NCI-H2227 treated with DMSO at 0.1 percent for 48 hours (cell line): ENCODE measurements around the gene DDR2.

ENCODE experiments used
- DNase-seq: peaks from one replicate; lab custom pipeline; 2025; lab: John Stamatoyannopoulos, UW

The DDR2 gene

DNA sequence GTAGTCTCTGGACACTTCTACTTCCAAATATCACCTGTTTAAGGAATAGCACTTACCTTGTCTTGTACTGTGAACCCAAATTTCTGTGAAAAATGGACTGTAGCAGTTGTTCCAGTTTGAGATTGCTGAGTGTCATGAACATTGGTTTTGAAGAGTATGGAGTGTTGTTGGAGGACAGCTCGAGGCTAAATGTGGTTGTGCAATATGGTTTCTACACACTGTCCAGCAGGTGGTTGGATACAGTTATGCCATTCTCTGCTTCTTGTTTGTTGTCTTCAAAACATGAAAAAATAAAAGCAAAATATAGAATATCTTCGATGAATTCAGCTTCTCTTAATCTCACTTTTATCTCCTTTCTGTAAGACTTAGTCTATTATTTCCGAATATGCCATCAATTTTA is 67.1 kb downstream of the DDR2 start:
- DNase-seq = no peak

DNA sequence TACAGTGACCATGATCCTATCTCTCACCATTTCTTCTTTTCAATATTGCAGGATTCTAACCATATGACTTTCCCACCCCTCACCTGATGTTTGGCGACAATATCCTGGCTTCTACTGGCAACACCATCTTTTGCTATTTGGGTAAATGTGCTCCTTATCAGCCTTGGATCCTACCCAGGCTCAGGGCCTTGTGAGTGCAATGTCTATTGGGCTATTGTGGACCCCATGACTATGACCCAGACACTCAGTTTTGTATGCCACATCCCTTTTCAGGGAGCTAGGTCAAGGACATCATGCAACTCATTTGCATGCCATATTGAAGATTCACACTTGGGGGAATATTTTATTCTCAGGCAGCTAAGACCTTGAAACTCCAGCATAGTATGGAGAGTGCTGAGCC is 67.9 kb downstream of the DDR2 start:
- DNase-seq = no peak

DNA sequence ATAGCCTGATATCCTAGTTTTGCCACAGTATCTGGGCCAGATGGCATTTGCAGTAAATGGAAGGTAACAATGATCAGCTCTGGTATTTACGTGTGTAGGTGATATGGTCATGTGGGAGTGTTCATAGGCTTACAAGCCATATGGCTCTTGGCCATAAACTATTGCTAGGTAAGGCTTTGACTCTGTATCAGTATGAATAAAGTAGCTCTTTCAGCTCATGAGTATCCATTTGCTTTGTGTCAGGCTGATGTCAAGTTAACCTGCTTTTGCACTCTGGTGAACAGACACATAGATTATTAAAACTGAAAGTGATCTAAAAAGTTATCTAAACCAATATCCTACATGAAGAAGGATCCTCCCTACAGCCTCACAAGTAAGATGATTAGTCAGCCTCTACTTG is 69.0 kb downstream of the DDR2 start:
- DNase-seq = no peak

DNA sequence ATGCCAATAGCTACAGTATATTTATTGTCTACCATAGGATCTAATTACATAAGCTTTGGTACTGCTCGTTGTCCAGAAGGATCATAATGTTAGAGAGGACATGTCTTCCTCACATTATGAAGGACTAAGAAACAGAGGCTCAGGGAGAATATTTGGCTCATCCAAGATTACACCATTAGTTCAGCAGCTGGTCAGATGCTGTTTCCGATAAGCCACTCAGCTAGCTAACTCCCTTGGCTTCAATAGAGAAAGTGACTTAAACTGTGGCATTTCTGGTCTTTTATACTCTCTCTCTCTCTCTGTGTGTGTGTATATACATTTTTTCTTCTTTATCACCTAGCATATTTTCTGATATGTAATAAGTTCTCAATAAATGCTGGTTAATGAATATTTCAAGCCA is 70.4 kb downstream of the DDR2 start:
- DNase-seq = no peak

DNA sequence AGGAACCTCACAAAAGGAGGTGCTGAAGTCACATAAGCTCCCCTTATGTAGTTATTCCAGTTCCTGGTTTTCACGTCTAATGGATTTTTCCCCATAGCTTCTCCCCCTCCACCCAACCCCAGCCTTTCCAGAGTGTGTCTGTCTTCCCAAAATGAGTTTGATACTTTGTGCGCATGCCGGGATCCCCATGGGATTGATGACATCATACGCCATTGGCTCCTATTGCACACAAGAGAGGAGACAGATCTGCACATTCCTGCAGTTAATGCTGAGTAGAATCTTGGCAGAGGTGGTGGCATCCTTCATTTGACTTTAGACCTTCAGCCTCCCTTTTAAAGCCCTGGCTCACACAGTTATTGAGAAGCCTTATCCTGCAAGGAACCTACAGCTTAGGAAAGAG is 71.4 kb downstream of the DDR2 start:
- DNase-seq = no peak

DNA sequence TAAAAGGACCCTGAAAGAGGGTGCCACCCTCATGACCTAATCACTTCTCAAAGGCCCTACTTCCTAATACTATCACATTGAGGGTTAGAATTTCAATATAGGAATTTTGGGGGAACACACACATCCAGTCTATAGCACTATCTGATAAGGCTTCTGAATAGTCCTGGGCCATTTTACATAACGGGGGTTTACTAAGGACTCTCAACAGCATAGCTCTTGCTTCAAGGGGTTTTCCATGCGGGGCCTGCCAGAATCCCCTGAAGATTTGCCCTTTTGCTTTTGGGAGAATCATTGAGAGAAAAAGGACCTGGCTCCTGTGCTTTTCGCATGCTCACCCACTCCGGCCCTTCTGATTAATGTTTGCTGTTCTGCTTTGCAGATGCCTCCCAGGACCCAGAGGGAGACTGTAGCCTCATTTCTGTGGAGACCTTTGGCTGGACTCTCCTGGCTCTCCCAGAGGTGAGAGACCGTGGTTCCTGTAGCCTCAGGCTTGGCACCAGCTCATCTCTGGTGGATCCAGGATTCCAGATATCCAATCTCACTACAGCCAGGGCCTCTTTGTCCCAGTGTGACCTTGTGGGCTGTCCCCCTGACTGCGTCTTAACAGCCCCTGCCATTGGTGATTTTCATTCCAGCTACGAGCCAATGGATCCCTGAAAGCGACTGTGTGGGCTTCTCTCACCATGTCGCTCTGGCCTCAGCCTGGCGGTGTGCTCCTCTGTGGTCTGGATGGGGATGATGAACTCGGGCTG is 72.6 kb downstream of the DDR2 start:
- DNase-seq = no peak

DNA sequence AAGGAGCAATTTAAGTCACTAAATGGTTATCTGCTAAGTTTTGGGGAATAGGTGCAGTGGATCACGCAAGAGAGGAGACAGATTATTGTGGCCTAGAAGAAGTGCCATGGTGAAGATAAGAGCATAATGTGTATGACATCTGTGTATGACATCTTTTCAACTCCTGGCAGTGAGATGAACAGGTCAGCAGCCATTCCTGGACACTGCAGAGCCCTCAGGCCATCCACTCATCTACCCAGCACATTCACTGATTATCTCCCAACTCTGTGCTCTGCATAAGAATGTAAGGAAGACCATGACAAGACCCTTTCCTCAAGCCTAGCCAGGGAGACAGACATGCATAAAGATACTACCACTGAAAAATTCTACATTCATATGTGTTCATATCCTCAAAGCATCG is 73.7 kb downstream of the DDR2 start:
- DNase-seq = no peak

DNA sequence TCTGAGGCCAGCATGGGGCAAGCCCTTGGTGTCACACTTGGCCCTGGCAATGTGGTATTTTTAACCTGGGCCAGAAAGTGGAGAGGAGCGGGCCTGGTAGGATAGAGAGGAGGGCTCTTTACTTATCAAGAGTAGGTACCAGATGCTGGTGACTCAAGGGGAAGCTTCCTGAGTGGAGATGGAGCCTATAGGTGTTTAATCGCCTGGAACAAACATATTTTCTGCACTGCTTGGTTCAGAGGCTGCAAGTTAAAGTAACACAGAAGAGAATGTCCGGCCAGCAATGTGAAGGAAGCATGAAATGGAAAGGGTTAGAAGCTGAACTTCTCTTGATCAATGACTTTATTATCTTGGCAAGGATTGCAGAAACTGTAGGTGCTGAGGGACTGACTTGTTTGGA is 74.3 kb downstream of the DDR2 start:
- DNase-seq = no peak

DNA sequence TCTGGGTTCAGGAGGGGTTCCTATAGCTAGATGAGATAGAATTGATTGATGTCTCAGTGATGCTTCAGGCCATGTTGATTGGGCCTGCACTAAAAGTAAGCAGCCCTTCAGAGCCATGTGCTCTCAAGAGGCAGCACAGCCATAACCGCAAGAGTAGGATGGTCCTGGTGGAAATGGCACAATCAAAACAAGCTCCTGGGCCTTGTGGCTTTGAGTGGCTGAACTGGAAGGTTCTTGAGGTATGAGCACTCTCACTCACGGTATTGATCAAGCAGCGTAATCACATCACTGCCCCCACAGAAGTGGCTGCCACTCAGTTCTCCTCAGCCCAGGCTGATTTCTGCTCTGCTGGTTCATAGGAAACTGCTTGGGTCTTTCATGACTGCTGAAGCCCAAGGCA is 76.0 kb downstream of the DDR2 start:
- no peak for DNase-seq

DNA sequence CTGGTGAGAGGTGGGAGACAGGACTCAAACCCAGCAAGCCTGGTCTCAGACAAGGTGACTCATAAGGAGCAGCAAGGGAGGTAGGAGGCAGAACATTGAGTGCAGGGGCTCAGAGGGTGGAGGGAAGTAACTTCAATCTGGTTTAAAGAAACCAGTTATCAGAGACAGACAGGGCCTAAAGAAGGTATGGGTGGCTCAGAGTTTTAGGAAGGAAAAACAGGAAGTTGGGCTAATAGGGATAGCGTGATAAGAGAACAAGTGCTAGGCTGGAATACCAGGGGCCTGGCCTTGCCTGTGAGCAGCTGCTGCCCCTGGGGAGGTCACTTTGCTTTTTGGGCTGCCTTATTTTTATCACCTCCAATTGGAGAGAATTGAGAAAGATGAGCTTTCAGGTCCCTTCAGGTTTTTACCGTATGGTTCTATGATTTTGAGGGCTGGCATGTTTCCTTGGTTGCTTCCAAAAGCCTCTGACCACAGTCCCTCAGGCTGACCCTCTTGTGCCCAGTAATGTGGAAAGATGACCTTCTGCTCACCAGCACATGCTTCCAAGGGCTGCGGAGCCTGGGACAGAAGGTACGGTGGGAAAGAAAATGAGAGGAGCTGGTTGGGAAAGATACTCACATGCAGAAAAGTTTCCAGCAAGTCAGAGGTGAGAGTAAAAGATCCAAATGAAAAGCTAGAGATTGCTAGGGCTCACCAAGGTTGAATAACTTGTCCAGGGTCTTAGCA is 77.0 kb downstream of the DDR2 start:
- no peak for DNase-seq

DNA sequence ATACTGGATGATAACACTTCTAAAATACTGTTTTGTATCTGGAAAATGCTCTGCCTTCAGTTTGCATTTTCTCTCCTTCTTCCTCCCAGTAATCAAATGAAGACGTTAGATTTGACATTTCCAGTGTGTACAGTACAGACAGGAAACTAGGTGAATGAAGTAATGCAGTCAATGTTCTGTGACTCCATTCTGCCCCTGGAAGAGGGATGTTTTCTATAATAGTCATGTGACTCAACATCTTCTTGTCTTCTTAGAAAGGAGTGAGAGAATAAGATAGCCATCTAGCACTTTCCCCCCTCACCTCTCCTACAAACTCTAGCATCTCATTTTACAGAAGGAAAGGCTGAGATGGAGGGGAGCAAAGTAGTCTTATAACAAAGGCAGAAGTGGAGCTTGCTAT is 77.6 kb downstream of the DDR2 start:
- no peak for DNase-seq

DNA sequence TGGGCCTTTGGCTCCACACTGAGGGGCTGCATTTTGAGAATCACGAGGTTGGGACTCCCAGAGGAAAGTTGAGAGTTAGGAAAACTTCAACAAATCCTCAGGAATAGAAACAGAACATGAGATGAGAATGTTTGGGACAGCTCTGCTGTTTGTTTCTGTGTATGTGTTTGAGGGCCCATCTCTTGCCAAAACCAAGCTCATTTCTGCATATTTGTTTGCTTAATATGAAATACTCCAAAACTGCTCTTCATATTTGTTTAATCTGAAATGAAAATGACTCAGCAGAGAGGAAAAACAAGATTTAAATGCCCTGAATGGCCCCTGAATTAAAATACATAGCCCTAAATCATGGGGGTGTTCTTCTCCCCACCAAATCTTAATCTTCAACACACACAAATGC is 78.1 kb downstream of the DDR2 start:
- DNase-seq = no peak

DNA sequence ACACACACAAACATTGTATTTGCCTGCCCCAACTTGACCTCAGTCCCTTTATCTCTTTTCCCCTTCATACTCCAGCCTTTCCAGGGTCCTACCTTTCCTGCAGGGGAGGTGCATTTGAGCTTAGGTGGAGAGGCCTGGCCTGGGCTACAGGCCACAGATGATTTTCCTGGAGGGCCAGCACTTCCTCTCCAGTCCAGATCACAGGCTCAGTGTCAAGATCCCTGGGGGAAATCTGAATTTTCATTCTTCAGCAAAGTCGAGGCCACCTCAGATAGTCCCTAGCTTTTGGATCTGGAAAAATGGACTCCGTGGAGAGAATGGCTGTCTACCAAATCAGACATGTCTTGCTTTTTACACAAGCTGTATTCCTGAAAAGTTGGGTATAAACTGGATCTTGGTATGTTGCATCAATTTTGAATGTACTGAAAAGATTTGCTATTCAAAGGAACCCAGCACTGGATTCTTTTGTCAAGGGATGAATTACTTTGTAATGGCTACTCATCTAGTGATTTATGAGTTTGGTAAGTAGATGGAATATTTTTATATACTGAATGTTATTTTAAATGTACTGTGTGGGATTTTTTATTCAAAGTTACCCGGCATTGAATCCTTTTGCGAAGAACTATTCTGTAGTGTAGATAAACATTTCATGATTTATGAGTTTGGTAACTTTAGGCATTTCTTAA is 78.7 kb downstream of the DDR2 start:
- no peak for DNase-seq

DNA sequence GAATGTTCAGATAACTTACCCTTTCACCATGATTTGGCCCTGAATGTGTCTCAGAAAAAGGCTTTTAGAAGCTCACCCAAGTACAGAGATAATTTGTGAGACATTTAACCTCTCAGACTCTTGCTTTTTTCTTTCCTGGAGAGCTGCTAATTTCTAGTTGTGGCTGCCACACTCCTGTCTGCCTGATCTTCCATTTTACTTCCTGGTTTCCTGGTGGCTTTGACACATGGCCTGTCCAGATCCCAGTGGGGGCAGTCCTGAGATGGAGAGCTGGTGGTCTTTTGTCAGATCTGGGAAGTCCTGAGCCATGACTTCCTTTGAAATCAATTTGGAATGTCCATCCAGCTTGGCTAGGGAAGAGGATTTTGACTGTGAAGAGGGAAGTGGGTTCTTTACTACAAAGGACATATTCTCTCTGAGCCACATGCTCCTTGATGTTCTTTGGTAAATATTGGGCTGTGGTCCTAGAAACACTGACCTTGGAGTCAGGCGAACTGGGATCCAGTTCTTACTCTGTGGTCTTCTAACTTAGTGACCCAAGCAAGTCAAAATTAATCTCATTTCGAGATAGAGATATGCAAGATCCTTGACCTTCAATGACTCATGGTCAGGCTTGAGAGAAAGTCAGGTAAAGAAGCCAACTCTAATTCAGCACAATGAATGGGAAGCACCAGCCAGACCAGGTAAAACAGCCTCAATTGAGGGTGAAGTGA is 80.2 kb downstream of the DDR2 start:
- DNase-seq = no peak

DNA sequence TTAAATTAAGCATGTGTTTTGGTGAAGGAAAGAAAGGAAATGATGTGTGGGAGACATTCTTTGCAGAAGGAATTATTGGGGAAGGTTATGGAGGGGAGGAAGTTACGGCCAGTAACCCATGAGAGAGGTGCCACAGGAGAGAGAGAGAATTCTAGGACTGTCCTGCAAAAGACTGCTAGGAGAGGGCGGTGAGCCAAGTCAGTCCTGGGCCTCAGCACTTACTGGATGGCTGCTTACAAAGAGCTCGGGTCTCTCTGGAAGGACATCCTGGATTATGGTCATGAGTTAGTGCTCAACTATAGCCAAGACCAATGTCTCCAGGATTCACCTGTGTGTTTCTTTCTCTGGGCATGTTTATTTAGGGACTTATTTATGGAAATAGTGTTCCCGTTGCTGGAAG is 83.9 kb downstream of the DDR2 start:
- no peak for DNase-seq

DNA sequence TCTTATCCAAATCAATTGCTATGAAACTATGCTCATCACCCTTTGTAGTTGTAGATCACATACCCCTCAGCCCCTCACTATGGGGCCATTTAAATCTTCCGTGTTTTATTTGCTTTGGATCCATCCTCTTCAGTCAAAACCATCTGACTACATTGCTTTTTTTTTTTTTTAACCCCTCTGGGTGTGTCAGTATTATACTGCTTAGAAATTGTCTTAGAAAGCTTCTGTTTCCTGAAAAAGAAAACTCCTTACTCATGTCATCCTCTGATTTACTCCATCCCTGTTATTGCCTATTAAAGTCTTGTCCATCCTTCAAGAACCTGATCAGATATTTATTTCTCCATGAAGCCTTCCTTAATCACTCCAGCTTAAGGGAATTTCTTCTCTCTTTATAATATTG is 84.3 kb downstream of the DDR2 start:
- no peak for DNase-seq

DNA sequence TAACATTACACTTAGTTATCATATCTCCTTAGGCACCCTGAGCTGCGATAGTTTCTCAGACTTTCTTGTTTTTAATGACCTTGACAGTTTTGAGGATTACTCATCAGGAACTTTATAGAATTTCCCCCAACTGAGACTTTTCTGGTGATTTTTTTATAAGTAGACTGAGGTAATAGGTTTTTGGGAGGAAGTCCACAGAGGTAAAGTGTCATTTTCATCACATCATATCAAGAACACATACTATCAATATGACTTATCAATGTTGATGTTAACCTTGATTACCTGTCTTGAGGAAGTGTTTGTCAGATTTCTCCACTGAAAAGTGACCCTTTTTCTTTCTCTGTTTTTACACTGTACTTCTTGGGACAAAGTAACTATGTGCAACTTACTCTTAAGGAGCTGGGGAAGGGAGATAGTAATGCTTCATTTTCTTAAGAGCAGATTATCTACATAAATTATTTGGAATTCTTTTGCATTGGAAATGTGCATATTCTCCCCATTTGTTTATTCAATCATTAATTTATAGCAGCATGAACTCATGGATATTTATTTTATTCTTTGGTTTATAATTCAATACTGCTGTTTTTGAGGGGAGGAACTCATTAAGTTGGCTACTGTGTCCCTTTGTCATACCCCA is 85.4 kb downstream of the DDR2 start:
- no peak for DNase-seq

DNA sequence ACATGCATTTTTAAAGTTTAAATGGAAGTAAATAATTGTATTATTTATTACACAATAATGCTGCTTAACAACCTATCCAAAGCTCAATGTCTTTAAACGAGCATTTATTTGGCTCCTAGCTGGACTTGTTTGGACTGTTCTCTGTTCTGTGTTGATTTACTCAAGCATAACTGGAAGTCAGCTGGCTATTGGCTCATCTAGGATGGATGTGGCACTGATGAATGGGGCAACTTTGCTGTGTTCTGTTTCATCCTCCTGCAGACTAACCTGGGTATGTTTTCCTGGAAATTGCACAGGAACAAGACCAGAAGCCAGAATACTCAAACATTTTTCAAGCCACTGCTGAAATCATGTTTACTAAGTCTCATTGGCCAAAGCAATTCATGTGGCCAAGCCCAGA is 87.4 kb downstream of the DDR2 start:
- no peak for DNase-seq

DNA sequence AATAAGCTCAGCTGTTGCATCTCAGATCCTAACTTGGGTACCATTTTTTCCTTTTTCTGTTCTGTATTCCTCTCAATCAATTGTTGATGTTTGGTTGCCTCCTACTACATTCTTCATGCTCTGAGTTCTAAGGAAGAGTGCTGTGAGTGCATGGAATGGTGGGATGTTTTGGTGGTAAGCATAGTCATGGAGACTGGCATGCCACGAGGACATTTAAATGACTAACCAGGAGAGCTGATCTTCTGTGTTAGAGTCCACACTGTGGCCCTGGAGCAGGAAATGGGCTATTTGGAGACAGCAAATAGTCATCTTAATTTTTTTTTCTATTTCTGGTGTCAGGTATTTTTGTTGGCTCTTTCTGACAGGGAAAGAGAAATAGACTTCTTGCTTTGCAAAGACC is 88.7 kb downstream of the DDR2 start:
- no peak for DNase-seq

DNA sequence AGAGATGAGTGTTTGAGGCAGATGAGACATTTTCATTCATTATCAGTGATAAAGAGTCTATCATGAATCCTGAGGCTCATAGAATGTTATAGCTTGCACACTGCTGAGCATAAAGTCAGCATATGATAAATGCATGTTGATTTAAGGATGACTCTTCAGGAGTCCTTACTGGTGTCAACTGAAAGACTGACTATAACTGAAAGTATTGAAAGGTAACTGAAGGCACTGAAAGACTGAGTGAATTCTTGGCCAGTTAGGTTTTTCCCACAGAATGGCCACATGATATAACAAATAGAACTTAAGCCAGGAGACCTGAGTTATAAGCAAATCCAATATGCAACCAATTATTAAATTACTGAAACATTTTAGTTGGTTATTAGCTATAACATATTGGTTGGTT is 89.2 kb downstream of the DDR2 start:
- no peak for DNase-seq

DNA sequence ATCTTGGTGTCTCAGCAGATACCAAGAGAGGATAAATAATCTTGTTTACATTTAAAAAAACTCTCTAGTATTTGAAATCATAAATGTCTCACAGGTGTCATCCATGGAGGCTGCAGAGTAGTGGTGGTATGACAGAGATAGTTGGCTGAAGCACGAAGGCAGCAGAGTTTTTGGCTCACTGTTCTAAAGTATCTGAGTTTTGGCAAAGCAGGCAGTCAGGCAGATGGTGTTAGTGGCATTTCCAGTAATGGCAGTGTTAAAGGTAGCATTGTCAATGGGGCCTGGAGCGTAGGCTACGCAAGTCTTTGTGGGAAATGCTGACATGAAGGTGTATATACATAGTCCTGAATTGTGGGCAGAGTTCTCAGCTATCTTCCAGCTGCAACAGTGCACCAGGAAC is 89.8 kb downstream of the DDR2 start:
- DNase-seq = no peak

DNA sequence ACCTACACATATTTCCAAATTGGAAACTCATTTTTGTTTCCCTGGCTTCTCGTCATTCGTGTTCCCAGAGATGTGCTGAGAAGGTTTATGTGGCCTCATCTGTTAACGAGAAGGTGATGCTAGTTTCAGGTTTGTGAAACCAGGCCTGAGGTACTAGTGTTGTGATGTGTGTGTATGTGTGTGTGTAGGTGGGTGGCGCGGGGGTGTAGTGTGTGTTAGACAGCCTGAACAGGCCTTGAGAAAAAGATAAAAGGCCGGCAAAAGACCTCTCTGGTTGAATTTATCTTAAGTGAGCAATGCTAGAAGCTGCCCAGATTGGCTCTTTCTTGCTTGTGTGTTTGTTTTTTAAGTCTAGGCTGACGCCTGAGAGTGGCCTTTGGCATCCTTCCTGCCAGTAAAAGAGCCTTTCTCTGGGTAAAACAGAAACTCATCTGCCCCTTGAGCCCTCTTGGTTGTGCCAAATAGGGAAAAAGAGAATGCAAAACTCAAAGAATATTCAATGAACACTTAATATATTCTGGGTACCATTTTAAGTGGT is 92.4 kb downstream of the DDR2 start:
- DNase-seq = no peak
